H1 (cell line): ENCODE results near the gene AADACL2. TPM values are rescaled to one million over a fixed set of nuclear protein-coding genes. Genes with fewer than 3 reads are reported as not detected.

ENCODE experiments used
- CTCF ChIA-PET: fragments of 300-600 bp; sonication (Branson Sonifier 250); formaldehyde crosslinking; loops from one replicate; lab custom pipeline; 2021; ENCODE audit not compliant: partially characterized antibody; lab: Charles Lee
- POLR2A ChIA-PET: fragments of 300-600 bp; sonication (Branson Sonifier 250); formaldehyde crosslinking; loops from one replicate; lab custom pipeline; 2021; ENCODE audit warnings: inconsistent platforms; ENCODE audit not compliant: partially characterized antibody; lab: Charles Lee
- DNase-seq, 2 experiments: peaks; one replicate each; pipeline versions ENCODE4 v3.0.0 to v3.0.0-alpha.2; 2010 to 2022; ENCODE audit warnings: low spot score in 2 of 2, low read depth in 1 of 2, mixed read lengths in 1 of 2
- FAIRE-seq: peaks from 2 replicates; lab custom pipeline; 2011; peaks lifted over from hg19 to GRCh38; lab: Jason Lieb, UNC
- H2AFZ ChIP-seq: 2 replicates; pipeline ENCODE4 v1.8.1; 2012; ENCODE audit warnings: low read length, inconsistent platforms
- H2AK5ac ChIP-seq: 2 replicates; pipeline ENCODE4 v1.6.1; 2013; ENCODE audit warnings: low read depth, low read length
- H2BK120ac ChIP-seq: replicated peaks from 2 replicates; pipeline ENCODE3; 2013; ENCODE audit warnings: low read depth, low read length, inconsistent platforms
- H2BK12ac ChIP-seq: 2 replicates; pipeline ENCODE4 v1.6.1; 2013; ENCODE audit warnings: low read depth, low read length
- H2BK15ac ChIP-seq: 2 replicates; pipeline ENCODE4 v1.6.1; 2013; ENCODE audit warnings: low read length
- H2BK20ac ChIP-seq: 2 replicates; pipeline ENCODE4 v1.6.1; 2013; ENCODE audit warnings: low read length
- H2BK5ac ChIP-seq: 2 replicates; pipeline ENCODE4 v1.6.1; 2013; ENCODE audit warnings: low read depth, low read length
- H3K14ac ChIP-seq: 2 replicates; pipeline ENCODE4 v1.6.1; 2013; ENCODE audit warnings: inconsistent platforms; ENCODE audit not compliant: insufficient read length
- H3K18ac ChIP-seq: 2 replicates; pipeline ENCODE4 v1.6.1; 2013; ENCODE audit warnings: low read length; ENCODE audit errors: extremely low read depth
- H3K23ac ChIP-seq: 2 replicates; pipeline ENCODE4 v1.6.1; 2013; ENCODE audit warnings: inconsistent platforms; ENCODE audit not compliant: insufficient read length
- H3K23me2 ChIP-seq: 2 replicates; pipeline ENCODE4 v1.6.1; 2013; ENCODE audit warnings: low read depth, low read length
- H3K27ac ChIP-seq: 2 replicates; pipeline ENCODE4 v1.6.1; 2011; ENCODE audit warnings: low read depth, low read length, inconsistent platforms
- H3K27me3 ChIP-seq, 4 experiments: replicated peaks in 1 of 4; 1 replicate in 1 of 4; 2 replicates in 3 of 4; pipeline versions ENCODE4 v1.6.1 to v1.8.1; 2011 to 2013; ENCODE audit warnings: low read length in 3 of 4, mild to moderate bottlenecking in 3 of 4, inconsistent platforms in 2 of 4, mixed read lengths in 2 of 4, moderate library complexity in 1 of 4; ENCODE audit not compliant: control insufficient read depth in 3 of 4, insufficient read depth in 3 of 4; ENCODE audit errors: extremely low read depth in 1 of 4
- H3K36me3 ChIP-seq, 4 experiments: 2 replicates each; pipeline versions ENCODE4 v1.6.1 to v1.8.1; 2011 to 2013; ENCODE audit warnings: mild to moderate bottlenecking in 4 of 4, low read length in 3 of 4, moderate library complexity in 2 of 4, control low read depth in 1 of 4, inconsistent platforms in 1 of 4; ENCODE audit not compliant: insufficient read depth in 4 of 4, control insufficient read depth in 2 of 4
- H3K4ac ChIP-seq: replicated peaks from 2 replicates; pipeline ENCODE3; 2013; ENCODE audit warnings: low read length, low read depth, mixed read lengths, inconsistent platforms; ENCODE audit not compliant: insufficient read length
- H3K4me1 ChIP-seq, 4 experiments: replicated peaks in 1 of 4; 1 replicate in 1 of 4; 2 replicates in 3 of 4; pipeline versions ENCODE4 v1.6.1 to v1.8.1; 2011 to 2013; ENCODE audit warnings: low read length in 3 of 4, inconsistent platforms in 2 of 4, mixed read lengths in 1 of 4; ENCODE audit not compliant: insufficient read depth in 4 of 4, control insufficient read depth in 3 of 4
- H3K4me2 ChIP-seq, 2 experiments: 2 replicates each; pipeline versions ENCODE4 v1.6.1 to v1.8.1; 2011 to 2013; ENCODE audit warnings: low read depth in 2 of 2, low read length in 2 of 2, control low read depth in 1 of 2, inconsistent platforms in 1 of 2, mild to moderate bottlenecking in 1 of 2; ENCODE audit not compliant: insufficient read depth in 1 of 2
- H3K4me3 ChIP-seq, 4 experiments: fragments of 200-600, 300-600 bp in 1 of 4; sonication (generic), shearing (Covaris generic), sonication (Bioruptor Twin) in 1 of 4; 2 replicates each; pipeline versions ENCODE4 v1.5.1 to v1.8.1; 2011 to 2016; ENCODE audit warnings: low read length in 4 of 4, low read depth in 3 of 4, control low read depth in 2 of 4, inconsistent platforms in 2 of 4, mild to moderate bottlenecking in 2 of 4, mixed read lengths in 1 of 4, moderate library complexity in 1 of 4; ENCODE audit not compliant: insufficient read depth in 2 of 4; ENCODE audit errors: extremely low read depth in 1 of 4
- H3K56ac ChIP-seq: replicated peaks from 2 replicates; pipeline ENCODE3; 2013; ENCODE audit warnings: low read depth, mild to moderate bottlenecking, mixed read lengths, low read length, inconsistent platforms; ENCODE audit not compliant: insufficient read length
- H3K79me1 ChIP-seq: 2 replicates; pipeline ENCODE4 v1.6.1; 2013; ENCODE audit warnings: low read depth, low read length, control low read depth
- H3K79me2 ChIP-seq, 2 experiments: 2 replicates each; pipeline versions ENCODE4 v1.6.1 to v1.8.1; 2012 to 2013; ENCODE audit warnings: low read length in 2 of 2, mild to moderate bottlenecking in 2 of 2, inconsistent platforms in 1 of 2; ENCODE audit not compliant: insufficient read depth in 2 of 2, control insufficient read depth in 1 of 2
- H3K9ac ChIP-seq, 4 experiments: replicated peaks in 1 of 4; 1 replicate in 1 of 4; 2 replicates in 3 of 4; pipeline versions ENCODE4 v1.6.1 to v1.8.1; 2011 to 2013; ENCODE audit warnings: low read depth in 3 of 4, low read length in 3 of 4, control low read depth in 2 of 4, mild to moderate bottlenecking in 2 of 4, moderate library complexity in 2 of 4, inconsistent platforms in 1 of 4; ENCODE audit errors: extremely low read depth in 1 of 4
- H3K9me3 ChIP-seq, 2 experiments: 2 replicates each; pipeline versions ENCODE4 v1.6.1 to v1.8.1; 2012 to 2013; ENCODE audit warnings: mild to moderate bottlenecking in 2 of 2, moderate library complexity in 2 of 2, control low read depth in 1 of 2, inconsistent platforms in 1 of 2, low read depth in 1 of 2, low read length in 1 of 2, mixed read lengths in 1 of 2; ENCODE audit not compliant: insufficient read depth in 2 of 2
- H4K20me1 ChIP-seq, 2 experiments: replicated peaks in 1 of 2; 2 replicates each; pipeline versions ENCODE3 to v1.8.1; 2011 to 2013; ENCODE audit warnings: inconsistent platforms in 2 of 2, low read length in 2 of 2, mild to moderate bottlenecking in 1 of 2; ENCODE audit not compliant: insufficient read depth in 2 of 2, control insufficient read depth in 1 of 2
- H4K5ac ChIP-seq: 2 replicates; pipeline ENCODE4 v1.6.1; 2013; ENCODE audit warnings: low read length, low read depth, mixed read lengths, inconsistent platforms; ENCODE audit not compliant: insufficient read length
- H4K8ac ChIP-seq: 2 replicates; pipeline ENCODE4 v1.8.0; 2013; ENCODE audit warnings: mild to moderate bottlenecking, moderate library complexity, low read length, inconsistent platforms; ENCODE audit not compliant: insufficient read depth; ENCODE audit errors: extremely low read depth
- H4K91ac ChIP-seq: replicated peaks from 2 replicates; pipeline ENCODE3; 2013; ENCODE audit warnings: low read length, mixed read lengths, inconsistent platforms; ENCODE audit not compliant: insufficient read length
- ASH2L ChIP-seq: fragments of 200-600, 300-600 bp; sonication (generic); IDR thresholded peaks from one replicate; pipeline ENCODE4 v1.7.1; 2017; ENCODE audit warnings: low read length
- CTBP2 ChIP-seq: IDR thresholded peaks from 2 replicates; pipeline ENCODE4 v1.7.0; 2011; ENCODE audit warnings: borderline replicate concordance, mild to moderate bottlenecking, moderate library complexity, mixed read lengths, low read length; ENCODE audit not compliant: insufficient read depth, insufficient read length
- EP300 ChIP-seq, 2 experiments: IDR thresholded peaks; 1 replicate in 1 of 2; 2 replicates in 1 of 2; pipeline ENCODE4 v1.6.1; 2011 to 2012; ENCODE audit warnings: low read depth in 2 of 2, low read length in 2 of 2, mild to moderate bottlenecking in 2 of 2, borderline replicate concordance in 1 of 2, inconsistent platforms in 1 of 2, moderate library complexity in 1 of 2
- GABPA ChIP-seq: IDR thresholded peaks from 2 replicates; pipeline ENCODE4 v1.6.1; 2011; ENCODE audit warnings: mild to moderate bottlenecking, low read length, moderate library complexity, borderline replicate concordance; ENCODE audit not compliant: insufficient read depth
- POLR2AphosphoS5 ChIP-seq: IDR thresholded peaks from 2 replicates; pipeline ENCODE4 v1.6.1; 2011; ENCODE audit warnings: low read depth, low read length
- SP4 ChIP-seq: IDR thresholded peaks from 2 replicates; pipeline ENCODE4 v1.6.1; 2012; ENCODE audit warnings: low read length, inconsistent platforms
- SUZ12 ChIP-seq: fragments of 200-600 bp; sonication (generic); IDR thresholded peaks from 2 replicates; pipeline ENCODE4 v1.6.1; 2012; ENCODE audit warnings: mild to moderate bottlenecking, inconsistent platforms, low read length, moderate library complexity, mixed read lengths
- TEAD4 ChIP-seq: IDR thresholded peaks from 2 replicates; pipeline ENCODE4 v1.6.1; 2012; ENCODE audit warnings: low read depth, low read length, inconsistent platforms, mixed read lengths
- YY1 ChIP-seq: IDR thresholded peaks from 2 replicates; pipeline ENCODE4 v1.6.1; 2011; ENCODE audit warnings: low read depth, mild to moderate bottlenecking, low read length
- WGBS, 2 experiments: shearing (Covaris generic) in 1 of 2; methylation state at CpG; one replicate each; pipeline versions ENCODE4 v1.1.6 to v1.1.7; 2013 to 2015; ENCODE audit warnings: low lambda C conversion rate in 2 of 2, mixed read lengths in 2 of 2, inconsistent platforms in 1 of 2, low coverage in 1 of 2, missing lambda C conversion rate in 1 of 2; ENCODE audit not compliant: insufficient replicate concordance in 2 of 2, insufficient coverage in 1 of 2, insufficient read length in 1 of 2; ENCODE audit errors: extremely low coverage in 1 of 2, missing lambda C conversion rate in 1 of 2; 5-methylcytosine and 5-hydroxymethylcytosine counted together
- polyA plus RNA-seq, 7 experiments: library from polyadenylated mRNA; depleted of rRNA in 3 of 7; stranded (reverse) in 5 of 7; unstranded in 2 of 7; fragments of >200 nt in 5 of 7; fragments of 200-250 nt in 2 of 7; gene quantifications; 1 replicate in 5 of 7; 2 replicates in 1 of 7; 4 replicates in 1 of 7; pipeline versions ENCODE4 v1.2.1 to v1.2.3, GENCODE V29; 2011 to 2013; ENCODE audit warnings: missing spikeins in 2 of 7, mixed read lengths in 2 of 7
- total RNA-seq: library from RNA; stranded (reverse); fragmentation: NEBNext Ultra II Directional; extraction: Animal tissue kit (Norgen Biotek cat#: 25700); gene quantifications from 2 replicates; pipeline ENCODE4 v1.2.1, GENCODE V29; 2021

Gene AADACL2
- total and polyA plus RNA-seq, 2 of the 8 experiments (the other 6 are each of a cell fraction or from before 2014, with no cell fraction given) = not detected

DNA sequence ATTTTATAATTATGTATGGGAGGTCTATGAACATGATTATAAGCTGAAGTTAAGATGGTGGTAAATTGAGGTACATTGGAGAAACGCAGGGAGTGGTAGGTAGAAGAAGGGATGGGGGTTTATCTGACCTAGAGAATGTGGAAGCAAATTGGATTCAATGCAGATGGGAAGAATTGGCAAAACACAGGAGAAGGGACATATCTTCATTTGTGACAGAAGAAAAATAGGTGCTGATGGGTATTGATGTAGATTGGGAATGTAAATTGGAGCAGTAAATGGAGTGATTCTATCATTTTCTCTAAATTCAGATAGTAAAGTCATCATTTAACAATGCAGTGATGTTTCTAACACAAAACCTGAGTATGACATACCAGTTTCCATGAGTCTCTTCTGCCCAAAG is 40.5 kb downstream of the AADACL2 start:
- no peaks in the 10 kb centered on the region for H3K4me1 ChIP-seq
- H3K9ac ChIP-seq = no peak overlapping the region
- no peak overlapping the region for H2AK5ac ChIP-seq
- H2BK120ac ChIP-seq = no peak overlapping the region
- H2BK5ac ChIP-seq = no peak overlapping the region
- H3K23me2 ChIP-seq = no peaks in the 10 kb centered on the region; the same call in 1 of the 2 replicates
- H3K56ac ChIP-seq = no peak overlapping the region
- no peak overlapping the region for H4K91ac ChIP-seq
- 93% methylated on average over 1 of the region's 1 CpG; no CpG with 5 or more reads in 1 of the 2 experiments for WGBS, 2 experiments
- H3K36me3 ChIP-seq = no peaks in the 10 kb centered on the region
- TF ChIP-seq SUZ12 = no peak
- TF ChIP-seq TEAD4 = no peak
- TF ChIP-seq GABPA = no peak
- TF ChIP-seq CTBP2 = no peak
- no peak for TF ChIP-seq EP300 (IDR thresholded peaks at IDR 0.05; ENCODE audit: borderline replicate concordance in 1 of 2, low read depth in 2 of 2, low read length in 2 of 2)
- TF ChIP-seq YY1 = no peak
- TF ChIP-seq SP4 = no peak
- TF ChIP-seq POLR2AphosphoS5 = no peak
- no peak for TF ChIP-seq ASH2L
- no peak overlapping the region for H3K4me3 ChIP-seq
- no peaks in the 10 kb centered on the region for H3K79me2 ChIP-seq
- H3K9me3 ChIP-seq = no peaks in the 10 kb centered on the region
- no peaks in the 10 kb centered on the region for H3K79me1 ChIP-seq
- H3K27me3 ChIP-seq = no peaks in the 10 kb centered on the region
- H3K27ac ChIP-seq = no peak overlapping the region
- no peak overlapping the region for H4K8ac ChIP-seq
- H2BK15ac ChIP-seq = no peak overlapping the region
- no peak overlapping the region for H3K4me2 ChIP-seq
- no peak overlapping the region for H3K14ac ChIP-seq
- no peak overlapping the region for H3K18ac ChIP-seq
- no peak overlapping the region for H4K5ac ChIP-seq
- DNase-seq (no peak), FAIRE-seq (no peak)
- no peak overlapping the region for H3K23ac ChIP-seq
- no peak overlapping the region for H3K4ac ChIP-seq
- ChIA-PET POLR2A (no interaction called here), CTCF (no interaction called here)
- H4K20me1 ChIP-seq = no peaks in the 10 kb centered on the region
- no peak overlapping the region for H2AFZ ChIP-seq
- H2BK12ac ChIP-seq = no peak overlapping the region
- H2BK20ac ChIP-seq = no peak overlapping the region
